HEK293 (cell line): ENCODE data around the gene STMND1.

ENCODE experiments used
- CTCF ChIA-PET: fragments of 350-600 bp; formaldehyde crosslinking; extraction: SDS; loops from one replicate; lab custom pipeline; 2021; ENCODE audit warnings: antibody characterized with exemption; lab: Yijun Ruan, JAX
- POLR2A ChIA-PET: fragments of 300-600 bp; formaldehyde crosslinking; extraction: SDS; loops from one replicate; lab custom pipeline; 2020; ENCODE audit warnings: antibody characterized with exemption, inconsistent platforms; lab: Yijun Ruan, JAX
- H3K27ac ChIP-seq: fragments of 200-500 bp; sonication (Bioruptor generic); 2 replicates; pipeline ENCODE4 v1.5.1; 2014; ENCODE audit warnings: low read depth, low read length, control low read depth, inconsistent platforms; ENCODE audit errors: extremely low read depth
- H3K36me3 ChIP-seq, 2 experiments: fragments of 200-500 bp in 1 of 2; sonication (Bioruptor generic) in 1 of 2; 1 replicate in 1 of 2; 2 replicates in 1 of 2; pipeline ENCODE4 v1.5.1; 2014 to 2017; ENCODE audit warnings: inconsistent platforms in 2 of 2, low read length in 2 of 2; ENCODE audit not compliant: control insufficient read depth in 2 of 2, insufficient read depth in 1 of 2
- H3K4me1 ChIP-seq: fragments of 200-500 bp; sonication (Bioruptor generic); 2 replicates; pipeline ENCODE4 v1.5.1; 2014; ENCODE audit warnings: mild to moderate bottlenecking, low read length, inconsistent platforms; ENCODE audit not compliant: control insufficient read depth, insufficient read depth
- H3K4me3 ChIP-seq: 2 replicates; pipeline ENCODE4 v1.5.1; 2011; ENCODE audit warnings: low read depth, mild to moderate bottlenecking, control low read depth, low read length, moderate library complexity
- H3K9me3 ChIP-seq: fragments of 200-500 bp; sonication (Bioruptor generic); 2 replicates; pipeline ENCODE4 v1.5.1; 2014; ENCODE audit warnings: low read depth, low read length, inconsistent platforms; ENCODE audit not compliant: control insufficient read depth, insufficient read depth
- BCL6B ChIP-seq: fragments of 450-650 bp; formaldehyde crosslinking; IDR thresholded peaks from 2 replicates; pipeline ENCODE4 v1.5.1; 2017; ENCODE audit warnings: missing biosample characterization, missing genetic modification characterization
- HIC1 ChIP-seq: fragments of 450-650 bp; formaldehyde crosslinking; IDR thresholded peaks from 2 replicates; pipeline ENCODE4 v1.5.1; 2016; ENCODE audit warnings: missing biosample characterization, missing genetic modification characterization
- HOXD13 ChIP-seq: sonication (generic); formaldehyde crosslinking; IDR thresholded peaks from 2 replicates; pipeline ENCODE4 v1.8.0; 2022; ENCODE audit warnings: missing genetic modification reagents, borderline replicate concordance
- SETDB1 ChIP-seq: IDR thresholded peaks from one replicate; pipeline ENCODE4 v1.6.1; 2017; ENCODE audit warnings: mild to moderate bottlenecking, low read length, moderate library complexity, mixed read lengths; ENCODE audit not compliant: insufficient read length
- TRIM28 ChIP-seq: IDR thresholded peaks from 2 replicates; pipeline ENCODE4 v1.6.1; 2011; ENCODE audit warnings: low read length, control low read depth, borderline replicate concordance
- ZBTB10 ChIP-seq: fragments of 450-650 bp; formaldehyde crosslinking; IDR thresholded peaks from 2 replicates; pipeline ENCODE4 v1.5.1; 2016; ENCODE audit warnings: missing biosample characterization, missing genetic modification characterization
- ZBTB21 ChIP-seq: fragments of 450-650 bp; formaldehyde crosslinking; IDR thresholded peaks from 2 replicates; pipeline ENCODE4 v1.5.1; 2017; ENCODE audit warnings: missing biosample characterization, missing genetic modification characterization
- ZBTB44 ChIP-seq: fragments of 450-650 bp; IDR thresholded peaks from 2 replicates; pipeline ENCODE4 v1.5.1; 2018; ENCODE audit warnings: missing biosample characterization, mild to moderate bottlenecking, missing genetic modification characterization
- ZBTB8A ChIP-seq: fragments of 450-650 bp; formaldehyde crosslinking; IDR thresholded peaks from 2 replicates; pipeline ENCODE4 v1.5.1; 2016; ENCODE audit warnings: missing biosample characterization, missing genetic modification characterization
- ZFP3 ChIP-seq: fragments of 450-650 bp; formaldehyde crosslinking; IDR thresholded peaks from 2 replicates; pipeline ENCODE4 v1.5.1; 2016; ENCODE audit warnings: low read depth, missing biosample characterization, missing genetic modification characterization
- ZNF146 ChIP-seq: fragments of 450-650 bp; formaldehyde crosslinking; IDR thresholded peaks from 2 replicates; pipeline ENCODE4 v1.5.1; 2016; ENCODE audit warnings: missing biosample characterization, missing genetic modification characterization
- ZNF175 ChIP-seq: fragments of 450-650 bp; formaldehyde crosslinking; IDR thresholded peaks from 2 replicates; pipeline ENCODE4 v1.5.1; 2016; ENCODE audit warnings: missing biosample characterization, missing genetic modification characterization
- ZNF202 ChIP-seq: fragments of 450-650 bp; formaldehyde crosslinking; IDR thresholded peaks from 2 replicates; pipeline ENCODE4 v1.5.1; 2016; ENCODE audit warnings: missing biosample characterization, missing genetic modification characterization, borderline replicate concordance
- ZNF24 ChIP-seq: fragments of 450-650 bp; formaldehyde crosslinking; IDR thresholded peaks from 2 replicates; pipeline ENCODE4 v1.5.1; 2016; ENCODE audit warnings: missing biosample characterization, missing genetic modification characterization
- ZNF248 ChIP-seq: fragments of 450-650 bp; formaldehyde crosslinking; IDR thresholded peaks from 2 replicates; pipeline ENCODE4 v1.5.1; 2017; ENCODE audit warnings: missing biosample characterization, missing genetic modification characterization
- ZNF449 ChIP-seq: fragments of 450-650 bp; formaldehyde crosslinking; IDR thresholded peaks from 2 replicates; pipeline ENCODE4 v1.5.1; 2017; ENCODE audit warnings: missing biosample characterization, mild to moderate bottlenecking, missing genetic modification characterization, moderate library complexity
- ZNF548 ChIP-seq: fragments of 450-650 bp; formaldehyde crosslinking; IDR thresholded peaks from 2 replicates; pipeline ENCODE4 v1.5.1; 2016; ENCODE audit warnings: missing biosample characterization, missing genetic modification characterization
- ZNF626 ChIP-seq: fragments of 450-650 bp; sonication (Bioruptor Pico); formaldehyde crosslinking; IDR thresholded peaks from 2 replicates; pipeline ENCODE4 v1.5.1; 2018; ENCODE audit warnings: missing biosample characterization, missing genetic modification characterization, inconsistent platforms
- ZSCAN5A ChIP-seq: fragments of 450-650 bp; formaldehyde crosslinking; IDR thresholded peaks from 2 replicates; pipeline ENCODE4 v1.5.1; 2016; ENCODE audit warnings: missing biosample characterization, missing genetic modification characterization

The STMND1 gene

GRCh38 chr6:17157617-17158016, 55.8 kb downstream of the STMND1 start (continued):
- TF ChIP-seq HIC1 (tag by site-specific recombination) (no peak), ZSCAN5A (tag by site-specific recombination) (no peak), ZNF548 (tag by site-specific recombination) (no peak), TRIM28 (no peak), ZNF146 (peak; percentile 86)

- no peaks in the 10 kb centered on the region for H3K9me3 ChIP-seq
- H3K4me1 ChIP-seq = no peaks in the 10 kb centered on the region
- POLR2A ChIA-PET = no interaction called here
- no peak overlapping the region for H3K27ac ChIP-seq
- no peak overlapping the region for H3K4me3 ChIP-seq
- CTCF ChIA-PET = interaction anchor here (0.6 to 7.8 kb wide), 3 partner anchors 8 to 426 kb away, joined by 5 to 75 read pairs (median 10); no protein-coding TSS in a partner anchor
- no peaks in the 10 kb centered on the region for H3K36me3 ChIP-seq
- TF ChIP-seq ZNF449 (tag by site-specific recombination) (no peak), SETDB1 (no peak), ZNF202 (no peak), ZNF175 (tag by site-specific recombination) (no peak), ZNF24 (no peak), ZBTB44 (no peak), ZNF626 (no peak), HOXD13 (CRISPR knock-in tag) (no peak), ZFP3 (tag by site-specific recombination) (no peak), ZBTB21 (tag by site-specific recombination) (no peak), ZBTB10 (no peak), HIC1 (tag by site-specific recombination) (no peak), ZBTB8A (tag by site-specific recombination) (no peak), ZNF248 (tag by site-specific recombination) (no peak), BCL6B (no peak)
These were observed 57.4 kb downstream of the STMND1 start for GRCh38 chr6:17159240-17159639.
